GM18519 (cell line): Measurements from ENCODE around the gene TUBB4A.

Source experiments
- ATAC-seq: cut with Tn5 transposase; IDR thresholded peaks from one replicate; pipeline ENCODE4 v1.9.1; 2021; ENCODE audit warnings: mild to moderate bottlenecking, moderate library complexity; ENCODE audit not compliant: unreplicated experiment, low FRiP score

Gene TUBB4A

GRCh38 chr19:6448045-6448444, 54.1 kb downstream of the TUBB4A start:
- no peak for ATAC-seq

GRCh38 chr19:6446452-6446851, 55.7 kb downstream of the TUBB4A start:
- no peak for ATAC-seq
